Gastroesophageal sphincter (tissue), 4 donors: Measurements from ENCODE around the gene SLC24A3. TPM values are rescaled to one million over a fixed set of nuclear protein-coding genes. Genes with fewer than 3 reads are reported as not detected.

Experiments
- ATAC-seq: fragments of 150-250 bp; one replicate; pipeline ENCODE4 v1.9.1; 2016; ENCODE audit warnings: mild to moderate bottlenecking, moderate library complexity
- H3K27ac ChIP-seq, 4 donors: fragments of 200-600 bp; sonication (generic) in 3 of 4; 1 replicate in 3 of 4; 2 replicates in 1 of 4; pipeline ENCODE4 v1.5.1; 2016 to 2019
- H3K27me3 ChIP-seq: fragments of 200-600 bp; sonication (generic); one replicate; pipeline ENCODE4 v1.5.1; 2019
- H3K36me3 ChIP-seq, 2 donors: fragments of 200-600 bp; sonication (generic); one replicate each; pipeline ENCODE4 v1.5.1; 2019; ENCODE audit warnings: control low read depth in 1 of 2
- H3K4me1 ChIP-seq, 3 donors: fragments of 200-600 bp; sonication (generic); 1 replicate in 2 of 3; 2 replicates in 1 of 3; pipeline ENCODE4 v1.5.1; 2016 to 2019; ENCODE audit warnings: control low read depth in 2 of 3
- H3K4me3 ChIP-seq, 2 donors: fragments of 200-600 bp; sonication (generic); one replicate each; pipeline ENCODE4 v1.5.1; 2019; ENCODE audit warnings: mild to moderate bottlenecking in 1 of 2, moderate library complexity in 1 of 2
- H3K9me3 ChIP-seq, 3 donors: fragments of 200-600 bp; sonication (generic); one replicate each; pipeline ENCODE4 v1.5.1; 2017 to 2019; ENCODE audit warnings: control low read depth in 2 of 3
- CTCF ChIP-seq, 4 experiments: fragments of 200-600 bp in 2 of 4; fragments of 450-650 bp in 2 of 4; sonication (generic) in 1 of 4; IDR thresholded peaks; one replicate each; pipeline ENCODE4 v1.5.1; 2017 to 2019; ENCODE audit warnings: antibody characterized with exemption in 4 of 4, mild to moderate bottlenecking in 2 of 4, moderate library complexity in 2 of 4
- EP300 ChIP-seq: sonication (generic); formaldehyde crosslinking; IDR thresholded peaks from one replicate; pipeline ENCODE4 v1.6.1; 2017; ENCODE audit warnings: antibody characterized with exemption, mild to moderate bottlenecking
- POLR2A ChIP-seq, 2 donors: fragments of 450-650 bp; IDR thresholded peaks; one replicate each; pipeline ENCODE4 v1.6.1; 2017; ENCODE audit warnings: antibody characterized with exemption in 2 of 2, mild to moderate bottlenecking in 2 of 2, moderate library complexity in 1 of 2
- POLR2AphosphoS5 ChIP-seq: sonication (generic); formaldehyde crosslinking; IDR thresholded peaks from one replicate; pipeline ENCODE4 v1.6.1; 2017; ENCODE audit warnings: antibody characterized with exemption
- WGBS, 2 donors: methylation state at CpG; one replicate each; pipeline ENCODE4 v1.1.5; 2018; ENCODE audit warnings: low coverage in 1 of 2; 5-methylcytosine and 5-hydroxymethylcytosine counted together
- total RNA-seq, 4 donors: library from RNA; depleted of rRNA; stranded (reverse); fragments of >200 nt; gene quantifications; one replicate each; pipeline ENCODE4 v1.1.0, GENCODE V29; 2016

Gene SLC24A3
- total RNA-seq, 4 donors from 2014 or later, result 2.7 to 13.5 (median 5.5) TPM

DNA sequence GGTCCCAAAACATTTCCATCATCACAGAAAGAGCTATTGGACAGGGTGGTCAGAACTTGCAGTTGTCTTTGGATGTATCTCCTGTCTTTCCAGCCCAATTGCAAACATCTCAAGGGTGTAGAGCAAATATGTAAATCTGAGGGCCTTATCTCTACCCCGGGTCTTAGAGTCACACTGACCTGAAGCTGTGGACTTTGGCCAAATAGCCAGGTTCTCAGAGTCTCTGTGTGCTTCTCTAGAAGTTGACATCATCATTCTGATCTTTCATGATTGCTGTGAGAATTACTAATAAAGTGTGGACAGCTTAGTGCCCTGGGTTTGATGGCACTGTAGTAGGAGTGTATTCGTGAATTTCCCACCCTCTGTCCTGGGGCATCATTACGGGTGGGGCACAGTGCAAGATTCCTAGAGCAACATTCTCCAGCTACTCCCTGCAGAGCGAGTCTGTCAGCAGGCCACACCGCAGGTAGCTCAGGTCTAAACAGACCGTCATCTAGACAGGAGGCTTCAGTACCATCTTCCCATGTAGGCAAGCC, 71.1 kb downstream of the SLC24A3 start:
- 91 to 100% methylated on average over 1 to 6 of the region's 6 CpGs for WGBS, 2 donors

GRCh38 chr20:19284400-19285178, 72.1 kb downstream of the SLC24A3 start:
- 30 to 39% methylated on average over 1 to 3 of the region's 3 CpGs for WGBS, 2 donors
- H3K27me3 ChIP-seq, result no peaks in the 10 kb centered on the region
- peak; percentile 19 for ATAC-seq
- TF ChIP-seq POLR2A (IDR thresholded peaks at IDR 0.05) (no peak), POLR2AphosphoS5 (no peak), CTCF (IDR thresholded peaks at IDR 0.05) (no peak), EP300 (no peak)
- no peak overlapping the region for H3K4me3 ChIP-seq
- H3K36me3 ChIP-seq, result no peaks in the 10 kb centered on the region
- peak overlapping the region in 3 of 4 donors; percentile 27 to 44 (median 32) for H3K27ac ChIP-seq
- peaks cover 0 to 49% (median 2%) of the 10 kb centered on the region in 3 donors for H3K4me1 ChIP-seq
- no peaks in the 10 kb centered on the region for H3K9me3 ChIP-seq

More for the DNA sequence above, 71.1 kb downstream of the SLC24A3 start:
- no peak overlapping the region for H3K4me3 ChIP-seq
- H3K9me3 ChIP-seq, result no peaks in the 10 kb centered on the region
- ATAC-seq, result no peak
- no peaks in the 10 kb centered on the region for H3K36me3 ChIP-seq
- H3K4me1 ChIP-seq, result peaks cover 0 to 39% (median 2%) of the 10 kb centered on the region in 3 donors
- peak overlapping the region in 1 of 4 donors; percentile 44 for H3K27ac ChIP-seq
- TF ChIP-seq CTCF (IDR thresholded peaks at IDR 0.05) (no peak), POLR2AphosphoS5 (no peak), EP300 (no peak), POLR2A (IDR thresholded peaks at IDR 0.05) (no peak)
- H3K27me3 ChIP-seq, result no peaks in the 10 kb centered on the region

GRCh38 chr20:19285436-19285835, 73.0 kb downstream of the SLC24A3 start:
- Histone ChIP-seq H3K4me3 (no peak overlapping the region), H3K27ac (peak overlapping the region in 2 of 4 donors; percentile 23 to 44), H3K27me3 (no peaks in the 10 kb centered on the region), H3K4me1 (peaks cover 0 to 55% (median 2%) of the 10 kb centered on the region in 3 donors), H3K9me3 (no peaks in the 10 kb centered on the region), H3K36me3 (no peaks in the 10 kb centered on the region)
- TF ChIP-seq POLR2A (IDR thresholded peaks at IDR 0.05) (no peak), EP300 (no peak), CTCF (IDR thresholded peaks at IDR 0.05) (no peak), POLR2AphosphoS5 (no peak)
- WGBS, 2 donors, result 12 to 16% methylated on average over 2 of the region's 2 CpGs
- no peak for ATAC-seq

DNA sequence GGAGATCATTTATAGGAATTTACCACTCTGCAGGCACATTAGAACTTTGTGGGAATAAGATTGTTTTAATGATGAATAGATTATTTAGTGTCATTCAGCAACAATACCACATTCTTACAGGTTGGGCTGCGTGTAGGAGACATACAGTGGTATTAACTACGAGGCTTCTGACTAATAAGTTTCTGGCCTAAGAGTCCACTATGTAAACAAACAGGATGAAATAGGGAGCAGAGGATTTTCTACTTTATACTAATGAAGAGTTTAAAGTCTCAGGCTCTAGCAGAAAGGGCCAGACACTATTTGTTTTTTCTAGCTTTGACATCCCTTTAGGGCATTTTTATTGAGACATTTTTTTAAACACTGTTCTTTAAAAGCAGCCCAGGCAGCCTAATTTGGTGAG, 75.6 kb downstream of the SLC24A3 start:
- Histone ChIP-seq H3K4me3 (no peak overlapping the region), H3K9me3 (no peaks in the 10 kb centered on the region), H3K27me3 (no peaks in the 10 kb centered on the region), H3K36me3 (no peaks in the 10 kb centered on the region), H3K27ac (peak overlapping the region in 3 of 4 donors; percentile 11 to 59 (median 50)), H3K4me1 (peaks cover 0 to 70% (median 9%) of the 10 kb centered on the region in 3 donors)
- no peak for TF ChIP-seq POLR2AphosphoS5
- no peak for TF ChIP-seq POLR2A (IDR thresholded peaks at IDR 0.05)
- TF ChIP-seq EP300, result no peak
- TF ChIP-seq CTCF (IDR thresholded peaks at IDR 0.05), result no peak
- ATAC-seq, result no peak
- 10 to 18% methylated on average over 2 of the region's 2 CpGs for WGBS, 2 donors

GRCh38 chr20:19288636-19289035, 76.2 kb downstream of the SLC24A3 start:
- Histone ChIP-seq H3K9me3 (no peaks in the 10 kb centered on the region), H3K4me1 (peaks cover 0 to 70% (median 9%) of the 10 kb centered on the region in 3 donors), H3K4me3 (no peak overlapping the region), H3K27me3 (no peaks in the 10 kb centered on the region), H3K27ac (peak overlapping the region in 3 of 4 donors; percentile 11 to 59 (median 50)), H3K36me3 (no peaks in the 10 kb centered on the region)
- TF ChIP-seq EP300 (no peak), POLR2A (IDR thresholded peaks at IDR 0.05) (no peak), CTCF (IDR thresholded peaks at IDR 0.05) (no peak), POLR2AphosphoS5 (no peak)
- ATAC-seq, result no peak
- WGBS, 2 donors, result 32 to 41% methylated on average over 3 of the region's 3 CpGs
